HFFc6 (cell line): Measurements from ENCODE around the gene ADPGK. TPM values are rescaled to one million over a fixed set of nuclear protein-coding genes. Genes with fewer than 3 reads are reported as not detected.
A peak's percentile ranks its signal among the peaks of the same experiment; 100 is the strongest.
"Not testable (repeated sequence)": the region's sequence is repeated elsewhere in the genome, so short reads cannot be mapped to it uniquely, and the experiment has no call there.

Experiments used
- DNase-seq: peaks from one replicate; pipeline ENCODE4 v3.0.0-alpha.2; 2018
- H3K27ac Mint-ChIP-seq: 2 replicates; pipeline ENCODE4 v1.8.0; 2020; ENCODE audit warnings: mild to moderate bottlenecking, mixed read lengths
- H3K27me3 Mint-ChIP-seq: 2 replicates; pipeline ENCODE4 v1.8.0; 2021; ENCODE audit warnings: mild to moderate bottlenecking, moderate library complexity, mixed read lengths; ENCODE audit not compliant: insufficient read depth
- H3K36me3 Mint-ChIP-seq: 2 replicates; pipeline ENCODE4 v1.8.0; 2021; ENCODE audit warnings: low read depth, mixed read lengths
- H3K4me1 Mint-ChIP-seq: 2 replicates; pipeline ENCODE4 v1.8.0; 2020; ENCODE audit warnings: low read depth, mixed read lengths
- H3K4me3 Mint-ChIP-seq: 2 replicates; pipeline ENCODE4 v1.8.0; 2020; ENCODE audit warnings: mild to moderate bottlenecking, moderate library complexity, mixed read lengths
- H3K9me3 Mint-ChIP-seq: 2 replicates; pipeline ENCODE4 v1.8.0; 2020; ENCODE audit warnings: mild to moderate bottlenecking, mixed read lengths
- total RNA-seq, 6 experiments: library from RNA; stranded (reverse); fragmentation: NEBNext Ultra II Directional; extraction: Animal tissue kit (Norgen Biotek cat#: 25700); gene quantifications; 2 replicates in 1 of 6; 3 replicates in 5 of 6; pipeline ENCODE4 v1.2.3, GENCODE V29; 2021
- TF ChIP-seq, protein P1 (sequence below): fragments of 200-600 bp; sonication (generic); IDR thresholded peaks from 2 replicates; pipeline ENCODE4 v1.5.0; 2021; ENCODE audit warnings: antibody characterized with exemption, mild to moderate bottlenecking

The ADPGK gene
- total RNA-seq, 6 experiments from 2014 or later = 54.6 to 59.4 (median 56.8) TPM

- Mint-ChIP-seq H3K4me1 (peaks cover 24% of the 10 kb centered on the region), H3K4me3 (no peak overlapping the region), H3K27ac (no peak overlapping the region), H3K36me3 (no peaks in the 10 kb centered on the region), H3K9me3 (no peaks in the 10 kb centered on the region), H3K27me3 (no peaks in the 10 kb centered on the region)
- no peak for DNase-seq
- TF ChIP-seq, protein P1, sequence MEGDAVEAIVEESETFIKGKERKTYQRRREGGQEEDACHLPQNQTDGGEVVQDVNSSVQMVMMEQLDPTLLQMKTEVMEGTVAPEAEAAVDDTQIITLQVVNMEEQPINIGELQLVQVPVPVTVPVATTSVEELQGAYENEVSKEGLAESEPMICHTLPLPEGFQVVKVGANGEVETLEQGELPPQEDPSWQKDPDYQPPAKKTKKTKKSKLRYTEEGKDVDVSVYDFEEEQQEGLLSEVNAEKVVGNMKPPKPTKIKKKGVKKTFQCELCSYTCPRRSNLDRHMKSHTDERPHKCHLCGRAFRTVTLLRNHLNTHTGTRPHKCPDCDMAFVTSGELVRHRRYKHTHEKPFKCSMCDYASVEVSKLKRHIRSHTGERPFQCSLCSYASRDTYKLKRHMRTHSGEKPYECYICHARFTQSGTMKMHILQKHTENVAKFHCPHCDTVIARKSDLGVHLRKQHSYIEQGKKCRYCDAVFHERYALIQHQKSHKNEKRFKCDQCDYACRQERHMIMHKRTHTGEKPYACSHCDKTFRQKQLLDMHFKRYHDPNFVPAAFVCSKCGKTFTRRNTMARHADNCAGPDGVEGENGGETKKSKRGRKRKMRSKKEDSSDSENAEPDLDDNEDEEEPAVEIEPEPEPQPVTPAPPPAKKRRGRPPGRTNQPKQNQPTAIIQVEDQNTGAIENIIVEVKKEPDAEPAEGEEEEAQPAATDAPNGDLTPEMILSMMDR = no peak
Observed at GRCh38 chr15:72725446-72725845, 58.1 kb downstream of the ADPGK start.

GRCh38 chr15:72724028-72724427, 59.5 kb downstream of the ADPGK start:
- TF ChIP-seq, protein P1 = no peak
- Mint-ChIP-seq H3K4me3 (no peak overlapping the region), H3K27ac (no peak overlapping the region), H3K36me3 (no peaks in the 10 kb centered on the region), H3K27me3 (no peaks in the 10 kb centered on the region), H3K4me1 (peaks cover 23% of the 10 kb centered on the region), H3K9me3 (no peaks in the 10 kb centered on the region)
- no peak for DNase-seq

- H3K36me3 Mint-ChIP-seq = no peaks in the 10 kb centered on the region
- TF ChIP-seq, protein P1 = peak; percentile 90
- H3K27me3 Mint-ChIP-seq = no peaks in the 10 kb centered on the region
- peak; percentile 64 for DNase-seq
- H3K27ac Mint-ChIP-seq = no peak overlapping the region
- no peaks in the 10 kb centered on the region for H3K9me3 Mint-ChIP-seq
- peaks cover 6% of the 10 kb centered on the region; the same call in 1 of the 2 replicates for H3K4me1 Mint-ChIP-seq
- no peak overlapping the region for H3K4me3 Mint-ChIP-seq
Observed at GRCh38 chr15:72722071-72722696, 61.4 kb downstream of the ADPGK start.

DNA sequence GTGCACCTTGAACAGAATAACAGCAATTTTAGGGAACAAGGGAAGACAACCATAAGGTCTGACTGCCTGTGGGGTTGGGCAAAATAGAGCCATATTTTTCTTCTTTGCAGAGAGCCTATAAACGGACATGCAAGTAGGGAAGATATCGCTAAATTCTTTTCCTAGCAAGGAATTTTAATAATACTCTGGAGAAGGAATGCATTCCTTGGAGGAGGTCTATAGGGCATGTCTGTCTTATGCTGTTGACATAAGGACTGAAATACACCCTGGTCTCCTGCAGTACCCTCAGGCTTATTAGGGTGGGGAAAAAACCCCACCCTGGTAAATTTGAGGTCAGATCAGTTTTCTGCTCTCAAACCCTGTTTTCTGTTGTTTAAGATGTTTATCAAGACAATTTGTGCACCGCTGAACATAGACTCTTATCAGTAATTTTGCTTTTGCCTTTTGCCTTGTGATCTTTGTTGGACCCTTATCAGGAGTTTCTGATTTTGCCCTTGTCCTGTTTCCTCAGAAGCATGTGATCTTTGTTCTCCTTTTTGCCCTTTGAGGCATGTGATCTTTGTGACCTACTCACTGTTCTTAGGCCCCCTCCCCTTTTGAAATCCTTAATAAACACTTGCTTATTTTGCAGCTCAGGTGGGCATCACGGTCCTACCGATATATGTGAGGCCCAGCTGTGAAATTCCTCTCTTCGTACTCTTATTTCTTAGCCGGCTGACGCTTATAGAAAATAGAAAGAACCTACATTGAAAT, 74.8 kb downstream of the ADPGK start:
- H3K27me3 Mint-ChIP-seq, H3K4me3 Mint-ChIP-seq, DNase-seq, H3K36me3 Mint-ChIP-seq, H3K9me3 Mint-ChIP-seq, H3K27ac Mint-ChIP-seq: not testable (repeated sequence)
- peaks cover 34% of the 10 kb centered on the region for H3K4me1 Mint-ChIP-seq

GRCh38 chr15:72706266-72706665, 77.3 kb downstream of the ADPGK start:
- H3K4me3 Mint-ChIP-seq = peak overlapping the region; percentile 30; the same call in 1 of the 2 replicates
- H3K4me1 Mint-ChIP-seq = peaks cover 34% of the 10 kb centered on the region
- H3K27ac Mint-ChIP-seq = peak overlapping the region; percentile 85
- TF ChIP-seq, protein P1 = no peak
- no peaks in the 10 kb centered on the region for H3K36me3 Mint-ChIP-seq
- DNase-seq = peak; percentile 27
- peaks cover 2% of the 10 kb centered on the region for H3K27me3 Mint-ChIP-seq
- H3K9me3 Mint-ChIP-seq = no peaks in the 10 kb centered on the region

Other genes with a start within 250 kb of the ADPGK start
- gene GOLGA6B, start 129.1 kb downstream of the ADPGK start, total RNA-seq = not detected
- gene HIGD2B, start 97.6 kb downstream of the ADPGK start, total RNA-seq = not detected
- 10 to 100 TPM; 10.3 to 12.9 (median 12.5) TPM for gene BBS4, start 97.6 kb downstream of the ADPGK start, total RNA-seq